ENCODE data around the gene KPRP. TPM values are rescaled to one million over a fixed set of nuclear protein-coding genes. Genes with fewer than 3 reads are reported as not detected.

KPRP gene
- not detected for polyA plus RNA-seq (2013)

GRCh38 chr1:152757747-152758146 is at the start of gene KPRP:
KPRP (plus strand) TSS chr1:152758025; CDS start chr1:152759589, 1,564 bp downstream.
- DNase-seq: no peak
- CTCF ChIA-PET: interaction anchor here (0.6 kb wide), 1 partner anchor 532 kb away, joined by 3 read pairs; no protein-coding TSS in a partner anchor
- 80% methylated on average over 3 of the region's 6 CpGs for WGBS (ENCODE audit: insufficient coverage)
- Histone ChIP-seq H3K4me1 (ENCODE audit: control extremely low read depth in 1 of 4, control insufficient read depth in 4 of 4, insufficient read depth in 4 of 4, low read length in 3 of 4) (no peaks in the 10 kb centered on the region), H3K27me3 (replicated peaks in 2 of 5; ENCODE audit: control insufficient read depth in 4 of 5, insufficient read depth in 5 of 5, low read length in 4 of 5) (peaks cover 0 to 18% (median 0%) of the 10 kb centered on the region in 5 experiments), H3K9me3 (ENCODE audit: control extremely low read depth in 1 of 5, control insufficient read depth in 4 of 5, insufficient read depth in 2 of 5, low read depth in 1 of 5, low read length in 4 of 5) (no peaks in the 10 kb centered on the region), H3K36me3 (ENCODE audit: control insufficient read depth in 4 of 4, insufficient read depth in 4 of 4, low read length in 3 of 4) (no peaks in the 10 kb centered on the region), H3K4me3 (ENCODE audit: control insufficient read depth in 1 of 7, extremely low read depth in 1 of 7, insufficient read depth in 4 of 7, low read depth in 2 of 7, low read length in 6 of 7) (no peak within 1 kb of the TSS), H3K27ac (ENCODE audit: insufficient read depth in 1 of 2, low read depth in 1 of 2, low read length in 2 of 2, poor library complexity in 1 of 2, severe bottlenecking in 2 of 2) (no peak within 1 kb of the TSS)
- POLR2A ChIA-PET: no interaction called here

- Histone ChIP-seq H3K27me3 (replicated peaks in 2 of 5; ENCODE audit: control insufficient read depth in 4 of 5, insufficient read depth in 5 of 5, low read length in 4 of 5) (peaks cover 0 to 14% (median 0%) of the 10 kb centered on the region in 5 experiments), H3K9me3 (ENCODE audit: control extremely low read depth in 1 of 5, control insufficient read depth in 4 of 5, insufficient read depth in 2 of 5, low read depth in 1 of 5, low read length in 4 of 5) (peaks cover 0 to 4% (median 2%) of the 10 kb centered on the region in 5 experiments), H3K4me1 (ENCODE audit: control extremely low read depth in 1 of 4, control insufficient read depth in 4 of 4, insufficient read depth in 4 of 4, low read length in 3 of 4) (no peaks in the 10 kb centered on the region), H3K27ac (ENCODE audit: insufficient read depth in 1 of 2, low read depth in 1 of 2, low read length in 2 of 2, poor library complexity in 1 of 2, severe bottlenecking in 2 of 2) (no peak overlapping the region), H3K4me3 (ENCODE audit: control insufficient read depth in 1 of 7, extremely low read depth in 1 of 7, insufficient read depth in 4 of 7, low read depth in 2 of 7, low read length in 6 of 7) (no peak overlapping the region), H3K36me3 (ENCODE audit: control insufficient read depth in 4 of 4, insufficient read depth in 4 of 4, low read length in 3 of 4) (no peaks in the 10 kb centered on the region)
- CTCF ChIA-PET: interaction anchor here (0.9 kb wide), 1 partner anchor 11 kb away, joined by 3 read pairs; no protein-coding TSS in a partner anchor
- DNase-seq: no peak
- POLR2A ChIA-PET: no interaction called here
Measured at GRCh38 chr1:152718238-152718637, 39.6 kb upstream of the KPRP start.

GRCh38 chr1:152725261-152725660 is 32.6 kb upstream of the KPRP start:
- H3K27ac ChIP-seq (ENCODE audit: insufficient read depth in 1 of 2, low read depth in 1 of 2, low read length in 2 of 2, poor library complexity in 1 of 2, severe bottlenecking in 2 of 2): no peak overlapping the region
- H3K36me3 ChIP-seq (ENCODE audit: control insufficient read depth in 4 of 4, insufficient read depth in 4 of 4, low read length in 3 of 4): no peaks in the 10 kb centered on the region
- peaks cover 0 to 13% (median 8%) of the 10 kb centered on the region in 5 experiments for H3K27me3 ChIP-seq (replicated peaks in 2 of 5; ENCODE audit: control insufficient read depth in 4 of 5, insufficient read depth in 5 of 5, low read length in 4 of 5)
- POLR2A ChIA-PET: no interaction called here
- H3K4me3 ChIP-seq (ENCODE audit: control insufficient read depth in 1 of 7, extremely low read depth in 1 of 7, insufficient read depth in 4 of 7, low read depth in 2 of 7, low read length in 6 of 7): no peak overlapping the region
- CTCF ChIA-PET: no interaction called here
- H3K4me1 ChIP-seq (ENCODE audit: control extremely low read depth in 1 of 4, control insufficient read depth in 4 of 4, insufficient read depth in 4 of 4, low read length in 3 of 4): no peaks in the 10 kb centered on the region
- no peaks in the 10 kb centered on the region for H3K9me3 ChIP-seq (ENCODE audit: control extremely low read depth in 1 of 5, control insufficient read depth in 4 of 5, insufficient read depth in 2 of 5, low read depth in 1 of 5, low read length in 4 of 5)
- DNase-seq: no peak

- no CpG with 5 or more reads among the region's 1 CpG for WGBS (ENCODE audit: insufficient coverage)
- Histone ChIP-seq H3K36me3 (ENCODE audit: control insufficient read depth in 4 of 4, insufficient read depth in 4 of 4, low read length in 3 of 4) (no peaks in the 10 kb centered on the region), H3K27me3 (replicated peaks in 2 of 5; ENCODE audit: control insufficient read depth in 4 of 5, insufficient read depth in 5 of 5, low read length in 4 of 5) (peaks cover 0 to 9% (median 8%) of the 10 kb centered on the region in 5 experiments), H3K9me3 (ENCODE audit: control extremely low read depth in 1 of 5, control insufficient read depth in 4 of 5, insufficient read depth in 2 of 5, low read depth in 1 of 5, low read length in 4 of 5) (no peaks in the 10 kb centered on the region), H3K4me3 (ENCODE audit: control insufficient read depth in 1 of 7, extremely low read depth in 1 of 7, insufficient read depth in 4 of 7, low read depth in 2 of 7, low read length in 6 of 7) (no peak overlapping the region), H3K4me1 (ENCODE audit: control extremely low read depth in 1 of 4, control insufficient read depth in 4 of 4, insufficient read depth in 4 of 4, low read length in 3 of 4) (no peaks in the 10 kb centered on the region), H3K27ac (ENCODE audit: insufficient read depth in 1 of 2, low read depth in 1 of 2, low read length in 2 of 2, poor library complexity in 1 of 2, severe bottlenecking in 2 of 2) (no peak overlapping the region)
- POLR2A ChIA-PET: no interaction called here
- CTCF ChIA-PET: no interaction called here
- DNase-seq: no peak
Measured at GRCh38 chr1:152728986-152729385, 28.8 kb upstream of the KPRP start.

GRCh38 chr1:152735648-152736047 is 22.2 kb upstream of the KPRP start:
- Histone ChIP-seq H3K4me3 (ENCODE audit: control insufficient read depth in 1 of 7, extremely low read depth in 1 of 7, insufficient read depth in 4 of 7, low read depth in 2 of 7, low read length in 6 of 7) (no peak overlapping the region), H3K9me3 (ENCODE audit: control extremely low read depth in 1 of 5, control insufficient read depth in 4 of 5, insufficient read depth in 2 of 5, low read depth in 1 of 5, low read length in 4 of 5) (no peaks in the 10 kb centered on the region), H3K27me3 (replicated peaks in 2 of 5; ENCODE audit: control insufficient read depth in 4 of 5, insufficient read depth in 5 of 5, low read length in 4 of 5) (peaks cover 0 to 19% (median 4%) of the 10 kb centered on the region in 5 experiments), H3K4me1 (ENCODE audit: control extremely low read depth in 1 of 4, control insufficient read depth in 4 of 4, insufficient read depth in 4 of 4, low read length in 3 of 4) (no peaks in the 10 kb centered on the region), H3K36me3 (ENCODE audit: control insufficient read depth in 4 of 4, insufficient read depth in 4 of 4, low read length in 3 of 4) (no peaks in the 10 kb centered on the region), H3K27ac (ENCODE audit: insufficient read depth in 1 of 2, low read depth in 1 of 2, low read length in 2 of 2, poor library complexity in 1 of 2, severe bottlenecking in 2 of 2) (no peak overlapping the region)
- WGBS (ENCODE audit: insufficient coverage): no CpG with 5 or more reads among the region's 1 CpG
- DNase-seq: peak in 2 of 3 donors; percentile 3 to 6
- CTCF ChIA-PET: interaction anchor here (1.3 kb wide), 1 partner anchor 9 kb away, joined by 5 read pairs; no protein-coding TSS in a partner anchor
- POLR2A ChIA-PET: no interaction called here

GRCh38 chr1:152737997-152738396 is 19.8 kb upstream of the KPRP start:
- Histone ChIP-seq H3K4me1 (ENCODE audit: control extremely low read depth in 1 of 4, control insufficient read depth in 4 of 4, insufficient read depth in 4 of 4, low read length in 3 of 4) (no peaks in the 10 kb centered on the region), H3K27me3 (replicated peaks in 2 of 5; ENCODE audit: control insufficient read depth in 4 of 5, insufficient read depth in 5 of 5, low read length in 4 of 5) (peaks cover 0 to 26% (median 4%) of the 10 kb centered on the region in 5 experiments), H3K27ac (ENCODE audit: insufficient read depth in 1 of 2, low read depth in 1 of 2, low read length in 2 of 2, poor library complexity in 1 of 2, severe bottlenecking in 2 of 2) (no peak overlapping the region), H3K9me3 (ENCODE audit: control extremely low read depth in 1 of 5, control insufficient read depth in 4 of 5, insufficient read depth in 2 of 5, low read depth in 1 of 5, low read length in 4 of 5) (no peaks in the 10 kb centered on the region), H3K36me3 (ENCODE audit: control insufficient read depth in 4 of 4, insufficient read depth in 4 of 4, low read length in 3 of 4) (no peaks in the 10 kb centered on the region), H3K4me3 (ENCODE audit: control insufficient read depth in 1 of 7, extremely low read depth in 1 of 7, insufficient read depth in 4 of 7, low read depth in 2 of 7, low read length in 6 of 7) (no peak overlapping the region)
- POLR2A ChIA-PET: no interaction called here
- no peak for DNase-seq
- WGBS (ENCODE audit: insufficient coverage): 100% methylated on average over 3 of the region's 5 CpGs
- CTCF ChIA-PET: no interaction called here

- ChIA-PET CTCF (no interaction called here), POLR2A (no interaction called here)
- Histone ChIP-seq H3K4me1 (ENCODE audit: control extremely low read depth in 1 of 4, control insufficient read depth in 4 of 4, insufficient read depth in 4 of 4, low read length in 3 of 4) (no peaks in the 10 kb centered on the region), H3K9me3 (ENCODE audit: control extremely low read depth in 1 of 5, control insufficient read depth in 4 of 5, insufficient read depth in 2 of 5, low read depth in 1 of 5, low read length in 4 of 5) (no peaks in the 10 kb centered on the region), H3K27ac (ENCODE audit: insufficient read depth in 1 of 2, low read depth in 1 of 2, low read length in 2 of 2, poor library complexity in 1 of 2, severe bottlenecking in 2 of 2) (no peak overlapping the region), H3K27me3 (replicated peaks in 2 of 5; ENCODE audit: control insufficient read depth in 4 of 5, insufficient read depth in 5 of 5, low read length in 4 of 5) (peaks cover 0 to 24% (median 4%) of the 10 kb centered on the region in 5 experiments), H3K36me3 (ENCODE audit: control insufficient read depth in 4 of 4, insufficient read depth in 4 of 4, low read length in 3 of 4) (no peaks in the 10 kb centered on the region), H3K4me3 (ENCODE audit: control insufficient read depth in 1 of 7, extremely low read depth in 1 of 7, insufficient read depth in 4 of 7, low read depth in 2 of 7, low read length in 6 of 7) (no peak overlapping the region)
- WGBS (ENCODE audit: insufficient coverage): 100% methylated on average over 3 of the region's 3 CpGs
- no peak for DNase-seq
Measured at GRCh38 chr1:152739841-152740240, 18.0 kb upstream of the KPRP start.
